ENCODE measurements around the gene SKA3.

GRCh38 chr13:21106089-21106488 lies 70.3 kb downstream of the SKA3 start:
- no peak for TF ChIP-seq CTCF (IDR thresholded peaks at IDR 0.05; ENCODE audit: low read depth, low read length, poor library complexity, severe bottlenecking)
- TF ChIP-seq EZH2phosphoT487 (IDR thresholded peaks at IDR 0.05; ENCODE audit: borderline replicate concordance, low read length): no peak

Measured in DOHH2 (cell line).